ENCODE results near the gene DIP2C.

DNA sequence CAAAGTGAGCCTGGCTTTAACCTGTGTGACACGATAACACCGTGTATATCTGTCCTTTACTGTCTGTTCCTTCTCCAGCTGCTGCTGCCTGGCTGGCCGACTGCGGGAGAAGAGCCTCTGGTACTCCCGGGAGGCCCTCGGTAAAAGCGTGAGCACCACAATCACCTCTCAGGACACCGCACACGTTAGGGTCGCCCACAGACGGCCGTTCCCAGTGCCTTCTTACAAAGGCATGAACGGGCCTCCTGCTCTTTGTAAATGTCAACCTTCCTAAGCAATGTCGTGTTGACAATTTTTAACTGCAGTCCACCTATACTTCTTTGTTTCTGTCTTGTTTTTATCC is 177.6 kb downstream of the DIP2C start:
- TF ChIP-seq, protein P1, sequence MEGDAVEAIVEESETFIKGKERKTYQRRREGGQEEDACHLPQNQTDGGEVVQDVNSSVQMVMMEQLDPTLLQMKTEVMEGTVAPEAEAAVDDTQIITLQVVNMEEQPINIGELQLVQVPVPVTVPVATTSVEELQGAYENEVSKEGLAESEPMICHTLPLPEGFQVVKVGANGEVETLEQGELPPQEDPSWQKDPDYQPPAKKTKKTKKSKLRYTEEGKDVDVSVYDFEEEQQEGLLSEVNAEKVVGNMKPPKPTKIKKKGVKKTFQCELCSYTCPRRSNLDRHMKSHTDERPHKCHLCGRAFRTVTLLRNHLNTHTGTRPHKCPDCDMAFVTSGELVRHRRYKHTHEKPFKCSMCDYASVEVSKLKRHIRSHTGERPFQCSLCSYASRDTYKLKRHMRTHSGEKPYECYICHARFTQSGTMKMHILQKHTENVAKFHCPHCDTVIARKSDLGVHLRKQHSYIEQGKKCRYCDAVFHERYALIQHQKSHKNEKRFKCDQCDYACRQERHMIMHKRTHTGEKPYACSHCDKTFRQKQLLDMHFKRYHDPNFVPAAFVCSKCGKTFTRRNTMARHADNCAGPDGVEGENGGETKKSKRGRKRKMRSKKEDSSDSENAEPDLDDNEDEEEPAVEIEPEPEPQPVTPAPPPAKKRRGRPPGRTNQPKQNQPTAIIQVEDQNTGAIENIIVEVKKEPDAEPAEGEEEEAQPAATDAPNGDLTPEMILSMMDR (IDR thresholded peaks at IDR 0.05; ENCODE audit: borderline replicate concordance, extremely low read depth, low read length, poor library complexity, severe bottlenecking): no peak
- no peak for TF ChIP-seq EZH2 (IDR thresholded peaks at IDR 0.05; ENCODE audit: borderline replicate concordance, low read depth, low read length, severe bottlenecking)

All from DND-41 (cell line).